Measurements from ENCODE around the gene CLEC2A. TPM values are rescaled to one million over a fixed set of nuclear protein-coding genes. Genes with fewer than 3 reads are reported as not detected.

CLEC2A gene
- polyA plus RNA-seq, 1 donor from 2014 or later = not detected

GRCh38 chr12:9908350-9908749, 23.8 kb downstream of the CLEC2A start:
- TF ChIP-seq MXI1 (conservative IDR thresholded peaks at IDR 0.05; ENCODE audit: poor library complexity, severe bottlenecking) = no peak
- TF ChIP-seq TAF1 (IDR thresholded peaks at IDR 0.05; ENCODE audit: low read depth) = no peak
- TF ChIP-seq EP300 (conservative IDR thresholded peaks at IDR 0.05; ENCODE audit: poor library complexity, severe bottlenecking) = no peak
- TF ChIP-seq EZH2 (IDR thresholded peaks at IDR 0.05; ENCODE audit: borderline replicate concordance, insufficient read depth, low read length, poor library complexity, severe bottlenecking) = no peak
- TF ChIP-seq, protein P1, sequence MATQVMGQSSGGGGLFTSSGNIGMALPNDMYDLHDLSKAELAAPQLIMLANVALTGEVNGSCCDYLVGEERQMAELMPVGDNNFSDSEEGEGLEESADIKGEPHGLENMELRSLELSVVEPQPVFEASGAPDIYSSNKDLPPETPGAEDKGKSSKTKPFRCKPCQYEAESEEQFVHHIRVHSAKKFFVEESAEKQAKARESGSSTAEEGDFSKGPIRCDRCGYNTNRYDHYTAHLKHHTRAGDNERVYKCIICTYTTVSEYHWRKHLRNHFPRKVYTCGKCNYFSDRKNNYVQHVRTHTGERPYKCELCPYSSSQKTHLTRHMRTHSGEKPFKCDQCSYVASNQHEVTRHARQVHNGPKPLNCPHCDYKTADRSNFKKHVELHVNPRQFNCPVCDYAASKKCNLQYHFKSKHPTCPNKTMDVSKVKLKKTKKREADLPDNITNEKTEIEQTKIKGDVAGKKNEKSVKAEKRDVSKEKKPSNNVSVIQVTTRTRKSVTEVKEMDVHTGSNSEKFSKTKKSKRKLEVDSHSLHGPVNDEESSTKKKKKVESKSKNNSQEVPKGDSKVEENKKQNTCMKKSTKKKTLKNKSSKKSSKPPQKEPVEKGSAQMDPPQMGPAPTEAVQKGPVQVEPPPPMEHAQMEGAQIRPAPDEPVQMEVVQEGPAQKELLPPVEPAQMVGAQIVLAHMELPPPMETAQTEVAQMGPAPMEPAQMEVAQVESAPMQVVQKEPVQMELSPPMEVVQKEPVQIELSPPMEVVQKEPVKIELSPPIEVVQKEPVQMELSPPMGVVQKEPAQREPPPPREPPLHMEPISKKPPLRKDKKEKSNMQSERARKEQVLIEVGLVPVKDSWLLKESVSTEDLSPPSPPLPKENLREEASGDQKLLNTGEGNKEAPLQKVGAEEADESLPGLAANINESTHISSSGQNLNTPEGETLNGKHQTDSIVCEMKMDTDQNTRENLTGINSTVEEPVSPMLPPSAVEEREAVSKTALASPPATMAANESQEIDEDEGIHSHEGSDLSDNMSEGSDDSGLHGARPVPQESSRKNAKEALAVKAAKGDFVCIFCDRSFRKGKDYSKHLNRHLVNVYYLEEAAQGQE (IDR thresholded peaks at IDR 0.05; ENCODE audit: borderline replicate concordance) = no peak
- TF ChIP-seq RAD21 (conservative IDR thresholded peaks at IDR 0.05) = no peak
- no peak for TF ChIP-seq CTCF (IDR thresholded peaks at IDR 0.05; ENCODE audit: poor library complexity, severe bottlenecking)
- no peak for TF ChIP-seq SMC3 (conservative IDR thresholded peaks at IDR 0.05; ENCODE audit: poor library complexity)
- TF ChIP-seq POLR2AphosphoS5 (IDR thresholded peaks at IDR 0.05) = no peak
- H3K4me2 ChIP-seq (ENCODE audit: low read length) = no peak overlapping the region
- no peaks in the 10 kb centered on the region for H3K27me3 ChIP-seq (ENCODE audit: insufficient read depth, low read depth, low read length)
- H3K9me2 ChIP-seq (ENCODE audit: insufficient read depth, low read length) = no peaks in the 10 kb centered on the region
- peak overlapping the region; percentile 85 for H3K27ac ChIP-seq (ENCODE audit: low read length)
- peak overlapping the region; percentile 63 for H3K4me3 ChIP-seq (ENCODE audit: low read length)
- no peaks in the 10 kb centered on the region for H4K20me1 ChIP-seq (ENCODE audit: insufficient read depth)
- no peak overlapping the region for H2AFZ ChIP-seq (ENCODE audit: low read depth, low read length)
- H3F3A ChIP-seq (ENCODE audit: insufficient read depth, low read length, poor library complexity, severe bottlenecking) = no peaks in the 10 kb centered on the region
- no peaks in the 10 kb centered on the region for H3K36me3 ChIP-seq (ENCODE audit: insufficient read depth, low read length)
- no peak overlapping the region for H3K9ac ChIP-seq (ENCODE audit: low read length)
- H3K9me3 ChIP-seq (ENCODE audit: low read length) = no peaks in the 10 kb centered on the region
- H3K79me2 ChIP-seq (replicated peaks; ENCODE audit: insufficient read depth, low read length) = peaks cover 5% of the 10 kb centered on the region

- Histone ChIP-seq H3K9me2 (ENCODE audit: insufficient read depth, low read length) (no peaks in the 10 kb centered on the region), H3K27ac (ENCODE audit: low read length) (no peak overlapping the region), H3F3A (ENCODE audit: insufficient read depth, low read length, poor library complexity, severe bottlenecking) (no peaks in the 10 kb centered on the region), H3K27me3 (ENCODE audit: insufficient read depth, low read depth, low read length) (no peaks in the 10 kb centered on the region), H3K4me2 (ENCODE audit: low read length) (no peak overlapping the region), H3K9ac (ENCODE audit: low read length) (no peak overlapping the region), H3K9me3 (ENCODE audit: low read length) (no peaks in the 10 kb centered on the region), H3K4me3 (ENCODE audit: low read length) (peak overlapping the region; percentile 63), H3K79me2 (replicated peaks; ENCODE audit: insufficient read depth, low read length) (peaks cover 5% of the 10 kb centered on the region), H4K20me1 (ENCODE audit: insufficient read depth) (no peaks in the 10 kb centered on the region), H3K36me3 (ENCODE audit: insufficient read depth, low read length) (no peaks in the 10 kb centered on the region), H2AFZ (ENCODE audit: low read depth, low read length) (no peak overlapping the region)
- TF ChIP-seq SMC3 (conservative IDR thresholded peaks at IDR 0.05; ENCODE audit: poor library complexity) (no peak), CTCF (IDR thresholded peaks at IDR 0.05; ENCODE audit: poor library complexity, severe bottlenecking) (no peak), RAD21 (conservative IDR thresholded peaks at IDR 0.05) (no peak)
Measured at GRCh38 chr12:9907769-9908168, 24.4 kb downstream of the CLEC2A start.

All from neural cell (in vitro differentiated cells).